Measurements from ENCODE around the gene PRORP. TPM values are rescaled to one million over a fixed set of nuclear protein-coding genes. Genes with fewer than 3 reads are reported as not detected.
"Not testable (repeated sequence)": the region's sequence is repeated elsewhere in the genome, so short reads cannot be mapped to it uniquely, and the experiment has no call there.

PRORP gene
- total RNA-seq, 1 donor = 43.1 TPM

DNA sequence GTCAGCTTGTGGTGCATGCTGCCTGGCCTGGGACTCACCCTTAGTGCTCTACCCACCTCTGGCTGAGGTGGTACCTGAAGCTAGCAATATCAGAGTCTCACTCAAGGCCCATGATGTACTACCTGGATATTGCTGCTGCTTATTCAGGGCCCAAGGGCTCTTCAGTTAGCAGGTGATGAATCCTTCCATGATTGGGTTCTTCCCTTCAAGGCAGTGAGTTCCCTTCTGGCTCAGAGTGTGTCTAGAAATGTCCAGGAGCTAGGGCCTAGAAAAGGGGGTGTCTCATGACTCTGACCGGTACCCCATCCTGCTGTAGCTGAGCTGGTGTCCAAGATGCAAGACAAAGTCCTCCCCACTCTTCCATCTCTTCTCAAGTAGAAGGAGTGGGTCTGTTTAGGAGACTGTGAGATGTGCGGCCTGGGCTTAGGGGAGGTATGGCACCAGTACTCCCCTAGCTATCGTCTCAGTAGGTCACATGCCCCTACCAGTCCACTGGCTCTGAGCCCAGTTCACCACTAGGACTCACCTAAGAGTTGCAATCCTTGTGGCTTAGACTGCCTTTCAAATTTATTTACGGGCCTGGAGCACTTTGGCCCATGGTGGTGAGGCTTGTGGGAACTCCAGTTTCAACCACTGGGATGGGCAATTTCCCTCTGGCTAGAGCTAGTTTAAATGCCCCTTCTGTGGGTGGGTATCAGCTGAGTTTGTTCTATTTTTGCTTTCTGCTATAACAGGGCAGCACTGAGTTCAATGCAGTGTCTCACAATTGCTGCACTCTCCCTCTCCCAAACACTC, 12.2 kb downstream of the PRORP start:
- DNase-seq (ENCODE audit: low read depth in 2 of 3, low spot score in 2 of 3) = no peak

DNA sequence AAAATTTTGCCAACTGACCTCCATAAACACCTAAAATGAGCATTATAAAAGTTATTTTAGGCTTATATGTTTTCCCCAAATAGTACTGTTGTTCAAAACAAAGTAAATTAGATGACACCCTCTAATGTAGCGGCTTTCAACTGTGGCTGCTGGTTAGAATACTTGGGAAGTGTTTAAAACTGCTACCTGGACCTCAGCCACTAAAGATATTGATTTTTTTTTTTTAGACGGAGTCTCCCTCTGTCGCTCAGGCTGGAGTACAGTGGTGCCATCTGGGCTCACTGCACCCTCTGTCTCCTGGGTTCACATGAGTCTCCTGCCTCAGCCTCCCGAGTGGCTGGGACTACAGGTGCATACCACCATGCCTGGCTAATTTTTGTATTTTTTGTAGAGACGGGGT, 16.2 kb downstream of the PRORP start:
- no peak for DNase-seq (ENCODE audit: low read depth in 2 of 3, low spot score in 2 of 3)

DNA sequence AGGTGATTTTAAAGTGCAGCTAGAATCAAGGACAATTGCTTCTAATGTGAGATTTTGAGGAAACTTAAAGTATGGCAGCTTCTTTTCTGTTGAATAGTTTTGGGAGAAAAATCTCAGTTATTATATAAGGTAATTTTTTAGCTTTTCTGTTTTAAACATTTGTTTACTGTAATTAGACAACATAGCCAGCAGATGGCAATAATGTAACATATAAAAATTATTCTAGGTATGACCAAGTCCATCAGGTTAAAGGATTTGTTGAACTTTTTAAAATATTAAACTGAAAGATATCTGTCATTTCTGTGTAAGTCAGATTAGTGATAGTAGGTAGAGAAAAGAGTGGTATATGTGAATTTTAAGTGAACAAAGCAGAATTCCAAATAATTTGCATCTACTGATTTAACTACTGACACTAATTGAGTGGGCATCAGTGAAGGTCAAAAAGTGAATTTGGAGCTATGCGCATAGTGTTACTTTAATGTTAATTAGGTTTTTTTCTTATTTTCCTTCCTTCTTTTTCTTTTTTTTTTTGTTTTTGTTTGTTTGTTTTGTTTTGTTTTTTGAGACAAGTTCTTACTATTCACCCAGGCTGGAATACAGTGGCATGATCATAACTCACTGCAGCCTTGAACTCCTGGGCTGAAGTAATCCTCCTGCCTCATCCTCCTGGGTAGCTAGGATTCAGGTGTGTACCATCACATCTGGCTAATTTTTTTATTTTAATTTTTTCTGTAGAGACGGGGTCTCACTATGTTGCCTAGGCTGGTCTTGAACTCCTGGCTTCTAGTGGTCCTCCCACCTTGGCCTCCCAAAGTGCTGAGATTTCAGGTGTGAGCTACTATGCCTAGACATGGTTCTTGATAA, 18.6 kb downstream of the PRORP start:
- DNase-seq (ENCODE audit: low read depth in 2 of 3, low spot score in 2 of 3) = peak in 1 of 3 donors; percentile 73

DNA sequence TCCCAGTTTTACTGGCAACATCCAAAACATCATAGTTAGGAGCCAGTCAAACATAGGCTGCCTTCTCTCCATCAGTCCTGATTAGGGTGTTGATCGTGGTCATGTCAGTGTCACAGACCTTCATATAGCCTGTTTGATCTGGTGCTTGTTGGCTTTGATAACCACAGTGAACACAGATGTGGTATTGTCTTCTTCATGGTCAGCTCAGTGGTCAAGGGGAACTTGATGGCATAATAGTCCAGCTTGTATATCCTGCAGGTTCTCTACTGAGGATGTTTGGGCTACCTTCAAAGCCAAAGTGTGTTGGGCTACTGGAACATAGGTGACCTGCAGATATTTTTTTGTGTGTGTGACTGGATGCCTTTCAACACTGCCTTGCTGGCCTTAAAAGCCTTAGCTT, 21.7 kb downstream of the PRORP start:
- DNase-seq (ENCODE audit: low read depth in 2 of 3, low spot score in 2 of 3) = no peak

DNA sequence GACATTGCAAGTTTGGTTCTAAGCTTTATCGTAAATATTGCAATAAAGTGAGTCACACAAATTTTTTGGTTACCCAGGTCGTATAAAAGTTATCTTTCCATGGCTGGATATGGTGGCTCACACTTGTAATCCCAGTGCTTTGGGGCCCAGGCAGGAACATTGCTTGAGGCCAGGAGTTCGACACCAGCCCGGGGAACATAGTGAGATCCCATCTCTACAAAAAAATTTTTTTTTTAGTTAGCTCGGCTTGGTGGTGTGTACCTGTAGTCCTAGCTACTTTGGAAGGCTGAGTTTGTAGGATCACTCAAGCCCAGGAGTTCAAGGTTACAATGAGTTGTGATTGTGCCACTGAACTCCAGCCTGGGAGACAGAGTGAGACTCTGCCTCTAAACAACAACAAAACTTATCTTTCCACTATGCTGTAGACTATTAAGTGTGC, 24.4 kb downstream of the PRORP start:
- no peak for DNase-seq (ENCODE audit: low read depth in 2 of 3, low spot score in 2 of 3)

DNA sequence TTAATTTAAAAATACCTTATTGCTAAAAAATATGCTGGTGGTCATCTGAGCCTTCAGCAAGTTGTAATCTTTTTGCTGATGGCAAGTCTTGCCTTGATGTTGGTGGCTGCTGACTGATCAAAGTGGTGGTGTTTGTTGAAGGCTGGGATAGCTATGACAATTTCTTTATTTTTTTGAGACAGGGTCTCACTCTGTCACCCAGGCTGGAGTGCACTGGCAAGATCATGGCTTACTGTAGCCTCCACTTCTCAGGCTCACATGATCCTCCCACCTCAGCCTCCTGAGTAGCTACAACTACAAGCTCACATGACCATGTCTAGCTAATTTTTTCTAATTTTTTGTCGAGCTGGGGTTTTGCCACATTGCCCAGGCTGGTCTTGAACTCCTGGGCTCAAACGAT, 24.8 kb downstream of the PRORP start:
- no peak for DNase-seq (ENCODE audit: low read depth in 2 of 3, low spot score in 2 of 3)

DNA sequence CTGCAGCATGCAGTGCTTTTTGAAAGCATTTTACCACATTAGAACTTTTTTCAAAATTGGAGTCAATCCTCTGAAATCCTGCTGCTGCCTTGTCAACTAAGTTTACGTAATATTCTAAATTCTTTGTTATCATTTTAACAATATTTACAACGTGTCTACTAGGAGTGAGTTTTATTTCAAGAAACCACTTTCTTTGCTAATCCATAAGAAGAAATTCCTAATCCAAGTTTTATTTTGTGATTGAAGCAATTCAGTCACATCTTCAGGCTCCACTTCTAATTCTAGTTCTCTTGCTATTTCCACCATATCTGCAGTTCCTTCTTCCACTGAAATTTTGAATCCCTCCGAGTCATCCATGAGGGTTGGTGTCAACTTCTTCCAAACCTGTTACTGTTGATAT, 25.4 kb downstream of the PRORP start:
- no peak for DNase-seq (ENCODE audit: low read depth in 2 of 3, low spot score in 2 of 3)

DNA sequence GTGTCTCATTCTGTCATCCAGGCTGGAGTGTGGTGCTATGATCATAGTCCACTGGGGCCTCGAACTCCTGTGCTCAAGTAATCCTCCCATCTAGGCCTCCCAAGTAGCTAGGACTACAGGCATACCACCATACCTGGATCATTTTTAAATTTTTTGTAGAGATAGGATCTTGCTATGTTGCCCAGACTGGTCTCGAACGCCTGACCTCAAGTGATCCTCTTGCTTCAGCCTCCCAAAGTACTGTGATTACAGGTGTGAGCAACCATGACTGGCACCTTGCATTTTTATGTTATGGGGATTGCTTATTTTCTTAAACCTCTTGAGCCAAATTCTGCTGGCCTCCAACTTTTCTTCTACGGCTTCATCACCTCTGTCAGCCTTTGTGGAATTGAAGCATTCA, 26.9 kb downstream of the PRORP start:
- no peak for DNase-seq (ENCODE audit: low read depth in 2 of 3, low spot score in 2 of 3)

GRCh38 chr14:35152531-35152930, 30.2 kb downstream of the PRORP start:
- DNase-seq (ENCODE audit: low read depth in 2 of 3, low spot score in 2 of 3) = not testable (repeated sequence)

GRCh38 chr14:35154016-35154415, 31.7 kb downstream of the PRORP start:
- DNase-seq (ENCODE audit: low read depth in 2 of 3, low spot score in 2 of 3) = no peak

- peak in 2 of 3 donors; percentile 64 to 72 for DNase-seq (ENCODE audit: low read depth in 2 of 3, low spot score in 2 of 3)
Measured at GRCh38 chr14:35155962-35156361, 33.6 kb downstream of the PRORP start.

- no peak for DNase-seq (ENCODE audit: low read depth in 2 of 3, low spot score in 2 of 3)
Measured at GRCh38 chr14:35158491-35158890, 36.1 kb downstream of the PRORP start.

DNA sequence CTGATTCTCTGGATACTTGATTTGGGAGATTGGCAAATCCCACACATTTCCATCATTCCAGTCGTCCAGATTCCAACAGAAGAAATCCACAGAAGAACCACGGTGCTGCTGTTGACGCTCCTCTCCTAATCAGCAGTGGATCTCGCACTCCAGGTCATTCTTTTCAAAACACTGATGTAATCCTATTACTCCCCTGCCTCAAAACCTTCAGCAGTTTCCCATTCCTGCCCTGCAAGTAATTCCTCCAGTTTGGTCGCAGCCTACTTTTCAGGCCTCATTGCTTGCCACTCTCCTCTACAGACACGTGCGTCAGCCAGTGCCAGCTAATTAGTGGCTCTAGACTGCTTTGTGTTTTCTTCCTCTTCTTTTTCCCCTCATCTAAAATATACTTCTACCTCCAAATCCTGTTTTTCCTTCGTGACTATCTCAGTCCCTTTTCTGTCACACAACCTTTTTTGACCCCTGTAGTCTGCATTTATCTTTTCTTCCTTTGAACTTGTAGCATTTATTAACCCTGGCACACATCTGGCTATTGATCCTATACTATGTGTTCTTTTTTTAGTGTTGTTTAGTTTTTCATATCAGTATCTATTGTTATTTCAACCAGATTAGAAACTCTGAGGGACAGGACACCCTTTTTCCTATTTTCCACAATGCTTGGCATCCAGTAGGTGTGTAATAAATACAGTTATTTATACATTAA, 36.8 kb downstream of the PRORP start:
- no peak for DNase-seq (ENCODE audit: low read depth in 2 of 3, low spot score in 2 of 3)

DNA sequence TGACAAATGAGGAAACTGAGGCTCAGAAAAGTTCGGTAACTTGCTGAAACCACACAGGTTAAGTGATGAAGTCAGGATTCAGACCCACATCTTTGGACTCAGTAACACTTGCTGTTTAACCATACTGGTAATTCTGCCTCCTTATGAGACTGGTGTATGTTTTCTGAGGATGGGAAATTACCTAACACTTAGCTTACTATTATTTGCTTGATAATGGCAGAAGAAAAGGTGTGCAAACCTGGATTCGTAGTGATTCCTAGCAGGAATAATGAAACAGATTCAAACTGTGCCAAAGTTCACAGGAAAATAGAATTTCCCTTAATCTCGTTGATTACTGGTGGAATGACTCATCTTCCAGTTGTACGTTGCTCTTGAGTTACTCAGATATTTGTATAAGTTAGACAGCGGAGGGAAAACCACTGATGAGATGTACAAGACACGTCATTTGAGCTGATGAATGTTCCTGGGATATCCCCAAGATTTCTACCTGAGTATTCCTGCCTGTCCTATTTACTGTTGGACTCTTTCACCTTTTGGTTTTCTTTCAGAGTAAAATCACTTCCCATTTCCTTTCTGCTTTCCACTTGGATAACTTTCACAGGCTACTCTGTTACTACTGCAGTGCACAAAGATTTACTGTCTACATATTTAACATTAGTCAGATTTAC, 37.5 kb downstream of the PRORP start:
- no peak for DNase-seq (ENCODE audit: low read depth in 2 of 3, low spot score in 2 of 3)

DNA sequence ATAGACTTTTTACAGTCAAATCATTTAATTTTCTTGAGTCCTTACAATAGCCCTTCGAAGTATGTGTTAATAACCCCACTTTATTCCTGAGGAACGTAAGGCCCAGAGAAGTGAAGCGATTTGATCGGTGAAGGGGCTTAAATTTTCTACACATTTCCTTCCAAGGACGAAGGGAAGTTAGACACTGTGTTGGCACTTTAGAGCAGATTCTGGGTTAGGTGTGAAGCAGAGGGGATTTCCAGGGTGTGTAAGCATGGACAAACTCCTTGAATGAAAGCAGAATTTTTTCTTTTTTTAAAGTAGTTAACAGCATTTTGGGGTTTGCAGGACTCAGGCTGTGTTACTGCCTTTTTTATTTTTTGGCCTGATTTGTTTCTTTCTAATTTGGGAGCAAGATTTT, 38.9 kb downstream of the PRORP start:
- peak in 2 of 3 donors; percentile 13 to 22 for DNase-seq (ENCODE audit: low read depth in 2 of 3, low spot score in 2 of 3)

- DNase-seq (ENCODE audit: low read depth in 2 of 3, low spot score in 2 of 3) = no peak
Measured at GRCh38 chr14:35163384-35163783, 41.0 kb downstream of the PRORP start.

- no peak for DNase-seq (ENCODE audit: low read depth in 2 of 3, low spot score in 2 of 3)
Measured at GRCh38 chr14:35164849-35165248, 42.5 kb downstream of the PRORP start.

DNA sequence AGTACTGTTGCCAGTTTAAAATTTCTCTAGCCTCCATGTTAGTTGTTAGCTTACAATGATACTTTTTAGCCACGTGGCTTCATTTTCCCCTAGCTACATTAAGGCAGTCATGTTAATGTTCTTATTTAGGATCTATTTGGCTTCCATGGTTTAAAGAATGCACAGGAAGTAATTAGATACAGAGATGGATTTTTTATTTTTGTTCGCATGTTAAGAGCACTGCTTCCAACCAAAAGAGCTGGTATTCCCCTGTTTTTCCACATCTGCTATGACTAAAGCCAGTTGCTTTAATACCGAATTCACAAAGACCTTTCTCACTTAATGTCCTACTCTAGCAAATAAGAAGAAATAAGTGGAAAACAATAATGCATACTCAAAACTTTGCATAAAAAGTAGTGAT, 45.1 kb downstream of the PRORP start:
- no peak for DNase-seq (ENCODE audit: low read depth in 2 of 3, low spot score in 2 of 3)
